IPS-20b (cell line): ENCODE measurements around the gene PACSIN2.

Experiments used
- H3K27ac ChIP-seq: one replicate; pipeline ENCODE4 v1.5.1; 2013; ENCODE audit warnings: low read length
- H3K27me3 ChIP-seq: 2 replicates; pipeline ENCODE4 v1.6.1; 2013; ENCODE audit warnings: mild to moderate bottlenecking, low read length, inconsistent platforms; ENCODE audit not compliant: insufficient read depth
- H3K36me3 ChIP-seq: 2 replicates; pipeline ENCODE4 v1.6.1; 2013; ENCODE audit warnings: low read depth, mild to moderate bottlenecking, inconsistent platforms, low read length, moderate library complexity; ENCODE audit not compliant: insufficient read depth
- H3K4me1 ChIP-seq: 2 replicates; pipeline ENCODE4 v1.6.1; 2013; ENCODE audit warnings: mild to moderate bottlenecking, control low read depth, inconsistent platforms, low read length, moderate library complexity; ENCODE audit not compliant: insufficient read depth
- H3K4me3 ChIP-seq: 2 replicates; pipeline ENCODE4 v1.5.1; 2013; ENCODE audit warnings: mild to moderate bottlenecking, low read length, inconsistent platforms
- H3K9ac ChIP-seq: 2 replicates; pipeline ENCODE4 v1.6.1; 2013; ENCODE audit warnings: low read depth, mild to moderate bottlenecking, inconsistent platforms, low read length, moderate library complexity
- H3K9me3 ChIP-seq: 2 replicates; pipeline ENCODE4 v1.6.1; 2013; ENCODE audit warnings: mild to moderate bottlenecking, low read depth, low read length, inconsistent platforms; ENCODE audit not compliant: insufficient read depth

The PACSIN2 gene

DNA sequence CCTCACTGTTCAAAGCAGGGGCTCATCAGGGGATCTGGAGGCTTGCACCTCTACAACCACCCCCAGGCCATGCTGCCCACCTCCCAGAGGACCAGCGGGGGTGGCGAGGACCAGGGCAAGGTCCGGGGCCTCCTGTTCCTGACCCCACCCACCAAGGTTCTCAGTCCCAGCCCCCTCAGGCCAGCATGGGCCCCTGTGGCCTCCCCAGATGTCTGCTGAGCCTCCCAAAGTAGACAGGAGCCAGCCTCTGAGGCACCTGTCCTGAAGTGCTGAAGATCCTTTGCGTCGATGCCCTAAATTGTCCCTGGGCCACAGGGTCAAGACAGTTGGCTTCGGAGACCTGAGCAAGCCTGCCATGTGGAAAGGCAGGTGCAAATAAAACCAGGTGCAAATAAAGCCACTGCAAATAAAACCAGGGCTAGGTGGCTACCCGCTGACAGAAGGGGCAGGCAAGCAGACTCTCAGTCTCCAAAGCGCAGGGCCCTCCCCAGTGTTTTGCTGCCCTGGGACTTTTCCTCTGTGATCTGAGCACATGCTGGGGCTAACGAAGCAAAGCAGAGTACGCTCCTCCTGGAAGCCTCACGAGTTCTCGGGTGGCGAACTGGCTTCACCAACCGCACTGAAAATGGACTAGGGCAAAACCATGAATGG lies 135.5 kb downstream of the PACSIN2 start:
- no peak overlapping the region for H3K4me3 ChIP-seq
- no peaks in the 10 kb centered on the region for H3K27me3 ChIP-seq
- no peak overlapping the region for H3K9ac ChIP-seq
- H3K4me1 ChIP-seq = peaks cover 4% of the 10 kb centered on the region; the same call in 1 of the 2 replicates
- no peaks in the 10 kb centered on the region for H3K9me3 ChIP-seq
- no peak overlapping the region for H3K27ac ChIP-seq
- H3K36me3 ChIP-seq = peaks cover 91% of the 10 kb centered on the region

DNA sequence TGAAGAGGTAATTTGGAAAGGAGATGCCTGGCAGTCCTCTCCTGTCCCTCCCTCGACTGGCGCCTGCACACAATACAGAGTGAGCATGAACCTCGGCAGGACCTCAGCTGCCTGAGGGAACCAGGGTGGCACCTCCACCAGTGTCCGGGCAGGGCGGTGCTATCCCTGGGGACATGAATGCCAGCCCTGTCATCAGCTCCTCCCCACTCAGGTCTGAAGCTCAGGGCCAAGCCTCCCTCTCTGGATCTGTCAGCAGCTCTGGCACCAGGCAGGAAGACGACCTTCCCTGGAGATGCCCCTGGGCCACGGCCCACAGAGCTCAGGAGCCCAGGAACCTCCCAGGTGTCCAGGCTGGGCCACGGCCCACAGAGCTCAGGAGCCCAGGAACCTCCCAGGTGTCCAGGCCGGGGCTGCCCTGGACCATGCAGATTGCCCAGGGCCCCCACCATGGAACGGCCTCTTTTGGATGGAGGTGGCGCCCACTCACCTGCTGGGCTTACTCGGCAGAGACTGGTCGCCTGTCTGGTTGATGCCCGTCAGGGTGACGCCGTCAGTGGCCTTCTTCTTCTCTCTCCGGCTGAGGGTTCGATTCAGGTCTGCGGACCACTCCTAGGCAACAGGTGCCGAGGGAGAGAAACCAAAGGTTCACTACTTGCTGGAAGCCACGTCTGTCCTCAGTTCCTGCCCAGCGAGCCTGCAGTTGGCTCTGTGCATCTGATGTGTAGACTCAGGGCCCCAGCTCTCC lies 136.2 kb downstream of the PACSIN2 start:
- no peak overlapping the region for H3K4me3 ChIP-seq
- H3K27ac ChIP-seq = no peak overlapping the region
- H3K27me3 ChIP-seq = no peaks in the 10 kb centered on the region
- peaks cover 91% of the 10 kb centered on the region for H3K36me3 ChIP-seq
- H3K9ac ChIP-seq = no peak overlapping the region
- no peaks in the 10 kb centered on the region for H3K9me3 ChIP-seq
- H3K4me1 ChIP-seq = peaks cover 4% of the 10 kb centered on the region; the same call in 1 of the 2 replicates

DNA sequence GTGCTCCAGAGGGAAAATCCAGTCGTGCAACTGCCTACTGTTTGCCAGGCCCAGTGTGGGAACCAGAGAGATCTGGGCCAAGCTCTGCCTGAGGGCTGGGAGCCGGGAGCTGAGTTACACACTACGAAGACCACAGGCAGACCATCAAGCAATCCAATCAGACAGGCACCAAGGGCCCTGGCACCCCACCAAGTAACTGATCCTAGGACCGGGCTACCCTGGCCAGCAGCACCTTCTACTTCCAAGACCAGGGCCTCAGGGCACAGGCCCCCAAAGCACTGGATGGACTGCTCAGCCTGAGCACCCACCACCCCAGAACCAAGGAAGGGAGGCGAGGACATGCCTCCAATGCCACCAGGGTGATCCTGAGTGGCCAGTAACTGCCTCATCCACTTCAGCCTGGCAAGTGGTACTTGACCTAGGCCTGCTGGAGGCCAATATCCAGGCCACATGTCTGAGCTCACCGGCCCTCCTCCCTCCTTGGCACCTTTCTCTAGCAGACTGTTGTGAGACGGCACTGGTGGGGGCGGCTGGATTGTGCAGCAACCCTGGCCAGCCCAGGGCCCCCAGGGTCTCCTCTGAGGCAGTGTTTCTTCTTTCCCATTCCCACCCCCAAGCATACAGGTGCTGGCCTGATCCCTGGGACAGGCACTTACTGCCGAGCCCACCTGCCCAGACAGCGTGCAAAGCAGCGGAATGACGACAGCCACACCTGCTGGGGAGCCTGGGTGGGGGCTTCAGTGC lies 137.2 kb downstream of the PACSIN2 start:
- Histone ChIP-seq H3K4me1 (peaks cover 2% of the 10 kb centered on the region; the same call in 1 of the 2 replicates), H3K9ac (no peak overlapping the region), H3K4me3 (no peak overlapping the region), H3K27me3 (no peaks in the 10 kb centered on the region), H3K9me3 (no peaks in the 10 kb centered on the region), H3K27ac (no peak overlapping the region), H3K36me3 (peaks cover 91% of the 10 kb centered on the region)

DNA sequence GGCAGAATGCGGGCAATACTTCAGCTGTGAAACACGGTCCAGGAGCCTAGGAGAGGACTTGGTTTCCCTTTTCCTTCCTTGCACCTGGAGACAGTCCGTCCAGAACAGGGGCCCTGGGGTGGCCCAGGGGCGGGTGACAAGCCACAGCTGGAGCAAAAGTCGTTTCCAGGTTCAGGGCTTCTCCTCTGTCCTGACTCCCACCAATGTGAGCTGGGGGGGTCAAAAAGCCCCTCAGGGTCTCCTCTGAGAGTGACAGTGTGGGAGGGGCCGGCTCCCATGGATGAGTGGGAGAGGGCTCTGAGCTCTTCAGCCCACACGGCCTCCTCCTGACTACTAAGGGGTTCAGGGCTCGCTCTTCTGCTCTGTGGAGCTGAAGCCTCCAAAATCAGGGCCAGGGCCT lies 137.8 kb downstream of the PACSIN2 start:
- Histone ChIP-seq H3K36me3 (peaks cover 91% of the 10 kb centered on the region), H3K9me3 (no peaks in the 10 kb centered on the region), H3K9ac (no peak overlapping the region), H3K4me1 (no peaks in the 10 kb centered on the region), H3K27ac (no peak overlapping the region), H3K4me3 (no peak overlapping the region), H3K27me3 (no peaks in the 10 kb centered on the region)

DNA sequence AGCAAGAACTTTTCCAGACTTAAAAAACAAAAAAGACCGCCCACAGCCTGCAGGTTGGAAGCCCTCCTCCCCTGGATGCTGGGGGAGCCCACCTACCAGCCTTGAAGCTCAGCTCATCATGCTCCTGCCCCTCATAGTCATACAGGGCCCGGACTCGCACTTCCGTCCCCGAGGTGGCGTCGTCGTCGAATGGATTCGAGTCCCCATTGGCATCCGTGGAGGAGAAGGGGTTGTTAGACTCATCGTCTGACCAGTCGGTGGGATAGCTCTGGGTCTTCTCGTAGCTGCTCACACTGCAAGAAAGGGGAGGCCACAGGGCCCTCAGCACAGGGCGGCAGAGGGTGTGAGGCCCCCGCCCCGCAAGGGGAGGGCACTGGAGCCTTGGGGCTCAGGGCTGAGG lies 138.9 kb downstream of the PACSIN2 start:
- Histone ChIP-seq H3K9ac (no peak overlapping the region), H3K36me3 (peaks cover 89% of the 10 kb centered on the region), H3K27ac (no peak overlapping the region), H3K4me1 (no peaks in the 10 kb centered on the region), H3K9me3 (no peaks in the 10 kb centered on the region), H3K4me3 (no peak overlapping the region), H3K27me3 (no peaks in the 10 kb centered on the region)

DNA sequence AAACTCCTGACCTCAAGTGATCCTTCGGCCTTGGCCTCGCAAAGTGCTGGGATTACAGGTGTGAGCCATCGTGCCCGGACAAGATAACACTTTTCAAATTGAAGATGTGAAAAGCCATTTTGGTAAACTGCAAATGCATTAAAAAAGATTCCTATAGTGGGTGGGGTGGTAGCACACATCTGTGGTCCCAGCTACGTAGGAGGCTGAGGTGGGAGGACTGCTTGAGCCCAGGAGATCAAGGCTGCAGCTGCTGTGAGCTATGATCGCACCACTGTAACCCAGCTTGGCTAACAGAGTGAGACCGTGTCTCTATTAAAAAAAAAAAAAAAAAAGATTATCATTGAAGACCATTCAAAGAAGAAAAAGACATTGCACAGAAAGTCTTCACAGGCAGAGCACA lies 140.9 kb downstream of the PACSIN2 start:
- no peak overlapping the region for H3K4me3 ChIP-seq
- no peak overlapping the region for H3K9ac ChIP-seq
- no peaks in the 10 kb centered on the region for H3K27me3 ChIP-seq
- H3K36me3 ChIP-seq = peaks cover 84% of the 10 kb centered on the region
- H3K27ac ChIP-seq = no peak overlapping the region
- no peaks in the 10 kb centered on the region for H3K9me3 ChIP-seq
- H3K4me1 ChIP-seq = no peaks in the 10 kb centered on the region

DNA sequence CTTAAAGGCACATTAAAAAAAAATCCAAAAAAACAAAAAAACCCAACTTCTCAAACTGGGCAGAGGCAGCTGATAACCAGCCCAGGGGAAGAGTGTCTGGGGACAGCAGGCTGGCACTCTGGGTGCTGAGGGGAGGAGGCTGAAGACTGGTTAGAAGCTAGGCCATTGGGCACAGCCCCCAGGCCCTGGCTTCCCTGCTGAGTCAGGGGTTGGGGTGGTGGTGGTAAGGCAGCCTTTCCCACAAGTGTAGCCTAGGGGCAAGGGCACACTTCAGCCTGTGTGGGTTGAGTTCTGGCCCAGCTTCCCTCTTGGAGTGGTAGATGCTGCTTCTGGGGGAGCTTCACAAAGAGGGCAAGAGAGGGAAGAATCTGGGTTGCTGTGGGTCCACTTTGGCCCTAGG lies 141.6 kb downstream of the PACSIN2 start:
- no peak overlapping the region for H3K9ac ChIP-seq
- no peak overlapping the region for H3K27ac ChIP-seq
- no peak overlapping the region for H3K4me3 ChIP-seq
- no peaks in the 10 kb centered on the region for H3K4me1 ChIP-seq
- no peaks in the 10 kb centered on the region for H3K27me3 ChIP-seq
- no peaks in the 10 kb centered on the region for H3K9me3 ChIP-seq
- peaks cover 77% of the 10 kb centered on the region for H3K36me3 ChIP-seq

DNA sequence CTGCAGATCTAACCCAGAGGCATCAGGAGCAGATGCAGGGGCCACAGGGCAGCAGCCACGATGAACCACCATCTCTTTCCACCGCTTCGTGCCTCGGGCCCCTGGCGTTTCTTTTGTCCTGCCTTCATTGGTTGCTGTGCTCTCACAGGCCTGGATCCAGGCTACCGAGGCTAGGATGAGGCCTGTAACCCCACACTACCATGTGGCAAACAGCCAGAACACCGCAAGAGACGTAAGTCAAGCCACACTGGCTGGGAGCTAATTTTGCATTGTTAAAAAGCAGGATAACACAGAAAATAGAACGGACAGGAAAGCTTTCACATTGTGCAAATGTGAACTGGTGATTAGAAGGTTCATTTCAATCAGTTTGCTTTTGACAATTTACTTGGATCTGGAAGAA lies 142.1 kb downstream of the PACSIN2 start:
- H3K36me3 ChIP-seq = peaks cover 72% of the 10 kb centered on the region

DNA sequence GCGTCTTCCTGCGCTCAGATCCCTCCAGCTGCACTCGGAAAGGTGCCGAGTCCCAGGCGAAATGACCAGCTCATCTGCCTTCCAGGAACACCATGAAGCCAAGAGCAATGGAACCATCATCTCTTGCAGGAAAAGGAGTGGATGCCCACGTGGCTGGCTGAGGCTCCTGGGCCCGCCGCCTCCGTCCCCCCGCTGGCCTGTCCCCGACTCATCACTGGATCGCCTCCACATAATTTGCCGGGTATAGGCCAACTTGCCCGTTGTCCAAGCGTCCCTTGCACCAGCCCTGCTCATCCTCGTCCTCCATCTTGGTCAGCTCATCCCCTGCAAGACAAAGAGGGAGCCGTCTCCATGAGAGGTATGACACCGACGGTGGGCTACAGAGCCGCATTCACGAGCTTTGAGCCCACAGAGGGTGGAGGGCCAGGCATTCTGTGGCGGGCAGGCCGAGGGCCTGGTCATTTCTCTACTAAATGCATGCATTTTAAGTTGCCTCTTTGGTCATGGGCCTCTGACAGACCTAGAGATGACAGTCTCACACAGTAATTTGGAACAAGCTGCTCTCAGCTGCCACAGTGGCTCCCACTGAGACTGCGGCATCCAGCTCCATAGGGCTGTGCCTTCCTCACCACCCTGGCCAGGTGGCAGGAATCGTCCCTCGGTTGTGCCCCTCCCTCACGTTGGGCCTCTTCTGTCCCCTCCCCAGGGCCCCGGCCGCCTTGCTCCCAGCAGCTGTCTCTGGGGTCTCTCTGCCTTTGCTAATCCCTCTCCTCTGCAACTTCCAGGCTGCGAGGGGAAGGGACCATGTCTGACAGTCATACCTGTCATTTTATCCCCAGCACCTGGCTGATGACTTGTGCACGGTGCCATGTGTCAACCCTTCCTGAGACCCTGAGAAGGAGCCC lies 143.6 kb downstream of the PACSIN2 start:
- no peak overlapping the region for H3K27ac ChIP-seq
- peaks cover 58% of the 10 kb centered on the region for H3K36me3 ChIP-seq

More for the DNA sequence above, 142.1 kb downstream of the PACSIN2 start:
- Histone ChIP-seq H3K9ac (no peak overlapping the region), H3K4me3 (no peak overlapping the region), H3K9me3 (no peaks in the 10 kb centered on the region), H3K27ac (no peak overlapping the region), H3K4me1 (no peaks in the 10 kb centered on the region), H3K27me3 (no peaks in the 10 kb centered on the region)

DNA sequence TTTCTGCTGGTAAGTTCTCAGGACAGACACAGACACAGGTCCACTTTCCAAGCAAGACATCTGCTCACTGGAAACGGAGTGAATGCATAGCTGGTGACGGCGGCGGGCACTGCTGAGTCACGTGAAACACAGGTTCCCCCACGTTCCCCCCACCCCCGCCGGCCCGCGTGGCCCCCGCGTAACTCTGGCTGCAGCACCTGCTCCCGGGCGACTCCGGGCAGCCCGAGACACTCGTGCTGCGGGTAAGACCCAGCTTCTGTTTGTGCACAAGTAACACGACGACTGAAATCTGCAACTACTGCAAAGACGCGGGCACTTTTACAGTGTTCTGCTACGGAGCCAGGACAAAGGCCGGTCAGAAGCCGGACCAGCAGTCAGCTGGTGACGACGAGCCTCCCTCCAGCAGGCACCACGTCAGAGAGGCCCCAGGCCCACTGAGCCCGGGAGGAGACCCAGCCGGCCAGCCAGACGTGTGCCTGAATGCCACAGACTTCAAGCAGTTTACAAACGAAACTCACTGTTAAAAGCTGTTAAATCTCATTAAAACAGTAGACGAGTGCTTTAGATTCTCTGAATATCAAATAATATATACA lies 145.0 kb downstream of the PACSIN2 start:
- no peaks in the 10 kb centered on the region for H3K27me3 ChIP-seq
- no peak overlapping the region for H3K9ac ChIP-seq
- H3K27ac ChIP-seq = no peak overlapping the region
- no peak overlapping the region for H3K4me3 ChIP-seq
- no peaks in the 10 kb centered on the region for H3K4me1 ChIP-seq
- peaks cover 44% of the 10 kb centered on the region for H3K36me3 ChIP-seq
- no peaks in the 10 kb centered on the region for H3K9me3 ChIP-seq

More for the DNA sequence above, 143.6 kb downstream of the PACSIN2 start:
- Histone ChIP-seq H3K27me3 (no peaks in the 10 kb centered on the region), H3K9ac (no peak overlapping the region), H3K9me3 (no peaks in the 10 kb centered on the region), H3K4me1 (no peaks in the 10 kb centered on the region), H3K4me3 (no peak overlapping the region)

DNA sequence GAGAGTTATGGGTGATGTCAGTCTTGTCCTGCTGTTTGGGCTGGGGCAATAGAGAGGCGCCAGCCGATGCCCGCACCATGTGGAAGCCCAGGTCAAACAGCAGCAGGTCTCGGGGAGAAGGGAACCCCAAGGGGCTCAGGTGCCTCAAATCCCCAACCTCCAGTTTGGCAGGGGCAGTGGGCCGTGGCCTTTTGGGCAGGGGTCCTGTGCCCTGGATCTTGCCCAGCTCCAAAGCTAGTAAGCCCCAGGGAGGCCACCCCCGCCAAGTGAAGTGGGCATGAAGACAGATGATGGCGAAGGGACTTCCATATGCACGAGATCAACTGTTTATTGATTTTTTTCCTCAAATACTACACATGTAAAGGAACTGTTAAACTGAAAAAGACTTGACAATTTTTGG lies 145.5 kb downstream of the PACSIN2 start:
- H3K27me3 ChIP-seq = no peaks in the 10 kb centered on the region
- H3K27ac ChIP-seq = no peak overlapping the region
- peaks cover 42% of the 10 kb centered on the region for H3K36me3 ChIP-seq
- no peaks in the 10 kb centered on the region for H3K9me3 ChIP-seq
- no peak overlapping the region for H3K4me3 ChIP-seq
- H3K9ac ChIP-seq = no peak overlapping the region
- H3K4me1 ChIP-seq = no peaks in the 10 kb centered on the region
